H9 (cell line): ENCODE data around the gene MYRIP. TPM values are rescaled to one million over a fixed set of nuclear protein-coding genes. Genes with fewer than 3 reads are reported as not detected.

ENCODE experiments used
- DNase-seq: peaks from one replicate; pipeline ENCODE4 v3.0.0-alpha.2; 2017
- H2AFZ ChIP-seq: one replicate; pipeline ENCODE4 v1.6.1; 2013; ENCODE audit warnings: mild to moderate bottlenecking, low read length, control low read depth, moderate library complexity
- H2AK5ac ChIP-seq: 2 replicates; pipeline ENCODE4 v1.6.1; 2013; ENCODE audit warnings: low read length, control low read depth, mixed read lengths; ENCODE audit not compliant: insufficient read length
- H2BK120ac ChIP-seq: one replicate; pipeline ENCODE4 v1.6.1; 2013; ENCODE audit warnings: low read depth, mild to moderate bottlenecking, low read length, control low read depth, inconsistent platforms; ENCODE audit not compliant: poor library complexity, severe bottlenecking
- H2BK12ac ChIP-seq: 2 replicates; pipeline ENCODE4 v1.6.1; 2013; ENCODE audit warnings: low read length, control low read depth, mixed read lengths, low read depth; ENCODE audit not compliant: insufficient read length
- H2BK15ac ChIP-seq: 2 replicates; pipeline ENCODE4 v1.6.1; 2013; ENCODE audit warnings: low read depth, low read length, control low read depth
- H2BK20ac ChIP-seq: one replicate; pipeline ENCODE4 v1.6.1; 2013; ENCODE audit warnings: low read depth, mild to moderate bottlenecking, low read length, control low read depth, inconsistent platforms; ENCODE audit not compliant: poor library complexity, severe bottlenecking
- H2BK5ac ChIP-seq: 2 replicates; pipeline ENCODE4 v1.6.1; 2013; ENCODE audit warnings: low read length, control low read depth, mixed read lengths; ENCODE audit not compliant: insufficient read length
- H3K14ac ChIP-seq: 2 replicates; pipeline ENCODE4 v1.6.1; 2013; ENCODE audit warnings: low read length, control low read depth; ENCODE audit not compliant: insufficient read depth
- H3K18ac ChIP-seq: 2 replicates; pipeline ENCODE4 v1.6.1; 2013; ENCODE audit warnings: low read depth, mild to moderate bottlenecking, mixed read lengths, low read length, control low read depth; ENCODE audit not compliant: insufficient read length
- H3K23ac ChIP-seq: 2 replicates; pipeline ENCODE4 v1.6.1; 2013; ENCODE audit warnings: low read length, control low read depth, mixed read lengths, low read depth; ENCODE audit not compliant: insufficient read length
- H3K23me2 ChIP-seq: 2 replicates; pipeline ENCODE4 v1.6.1; 2013; ENCODE audit warnings: low read depth, mild to moderate bottlenecking, mixed read lengths, low read length, control low read depth; ENCODE audit not compliant: insufficient read length, poor library complexity, severe bottlenecking
- H3K27ac ChIP-seq: 2 replicates; pipeline ENCODE4 v1.5.1; 2013; ENCODE audit warnings: low read length, control low read depth, mixed read lengths, low read depth; ENCODE audit not compliant: insufficient read length
- H3K27me3 ChIP-seq: 2 replicates; pipeline ENCODE4 v1.6.1; 2013; ENCODE audit warnings: low read length, control low read depth, inconsistent platforms; ENCODE audit not compliant: insufficient read depth
- H3K4ac ChIP-seq: 2 replicates; pipeline ENCODE4 v1.6.1; 2013; ENCODE audit warnings: low read depth, mild to moderate bottlenecking, control low read depth, inconsistent platforms, low read length, moderate library complexity
- H3K4me1 ChIP-seq: 2 replicates; pipeline ENCODE4 v1.6.1; 2013; ENCODE audit warnings: low read length, control low read depth, inconsistent platforms; ENCODE audit not compliant: insufficient read depth
- H3K4me2 ChIP-seq: 2 replicates; pipeline ENCODE4 v1.6.1; 2013; ENCODE audit warnings: low read length, control low read depth, mixed read lengths; ENCODE audit not compliant: insufficient read length, insufficient read depth
- H3K56ac ChIP-seq: 2 replicates; pipeline ENCODE4 v1.6.1; 2013; ENCODE audit warnings: low read depth, mild to moderate bottlenecking, mixed read lengths, low read length, control low read depth; ENCODE audit not compliant: insufficient read length
- H3K79me1 ChIP-seq: 2 replicates; pipeline ENCODE4 v1.6.1; 2013; ENCODE audit warnings: low read depth, mild to moderate bottlenecking, moderate library complexity, low read length, control low read depth, inconsistent platforms; ENCODE audit not compliant: insufficient read depth, poor library complexity, severe bottlenecking
- H3K79me2 ChIP-seq: 2 replicates; pipeline ENCODE4 v1.6.1; 2013; ENCODE audit warnings: low read length, control low read depth, inconsistent platforms; ENCODE audit not compliant: insufficient read depth
- H3K9ac ChIP-seq: 2 replicates; pipeline ENCODE4 v1.6.1; 2013; ENCODE audit warnings: low read length, control low read depth, mixed read lengths; ENCODE audit not compliant: insufficient read length; ENCODE audit errors: extremely low read depth
- H3K9me3 ChIP-seq: one replicate; pipeline ENCODE4 v1.6.1; 2013; ENCODE audit warnings: low read depth, low read length, inconsistent platforms; ENCODE audit not compliant: control insufficient read depth
- H3T11ph ChIP-seq: one replicate; pipeline ENCODE4 v1.6.1; 2013; ENCODE audit warnings: mild to moderate bottlenecking, low read length, control low read depth, inconsistent platforms
- H4K20me1 ChIP-seq: one replicate; pipeline ENCODE4 v1.6.1; 2013; ENCODE audit not compliant: control insufficient read depth, insufficient read length, insufficient read depth
- H4K5ac ChIP-seq: 2 replicates; pipeline ENCODE4 v1.6.1; 2013; ENCODE audit warnings: low read depth, mild to moderate bottlenecking, mixed read lengths, low read length, control low read depth; ENCODE audit not compliant: insufficient read length
- H4K8ac ChIP-seq: replicated peaks from 2 replicates; pipeline ENCODE4 v1.6.1; 2013; ENCODE audit warnings: low read length, control low read depth, mixed read lengths, low read depth; ENCODE audit not compliant: insufficient read length
- H4K91ac ChIP-seq: 2 replicates; pipeline ENCODE4 v1.6.1; 2013; ENCODE audit warnings: low read depth, mild to moderate bottlenecking, moderate library complexity, mixed read lengths, low read length, control low read depth; ENCODE audit not compliant: insufficient read length
- H3K27ac Mint-ChIP-seq, 3 experiments: 2 replicates in 2 of 3; 3 replicates in 1 of 3; pipeline ENCODE4 v1.8.0; 2020 to 2021; ENCODE audit warnings: mixed read lengths in 3 of 3, mild to moderate bottlenecking in 1 of 3, moderate library complexity in 1 of 3
- H3K27me3 Mint-ChIP-seq: 2 replicates; pipeline ENCODE4 v1.8.0; 2021; ENCODE audit warnings: low read depth, mild to moderate bottlenecking, moderate library complexity, mixed read lengths
- H3K36me3 Mint-ChIP-seq, 3 experiments: 2 replicates in 2 of 3; 3 replicates in 1 of 3; pipeline ENCODE4 v1.8.0; 2020 to 2021; ENCODE audit warnings: low read depth in 3 of 3, mixed read lengths in 3 of 3; ENCODE audit not compliant: insufficient read depth in 1 of 3
- H3K4me1 Mint-ChIP-seq, 2 experiments: 2 replicates each; pipeline ENCODE4 v1.8.0; 2020; ENCODE audit warnings: mixed read lengths in 2 of 2
- H3K4me3 Mint-ChIP-seq, 2 experiments: 2 replicates in 1 of 2; 3 replicates in 1 of 2; pipeline ENCODE4 v1.8.0; 2020 to 2021; ENCODE audit warnings: mild to moderate bottlenecking in 2 of 2, mixed read lengths in 2 of 2, moderate library complexity in 1 of 2
- H3K9me3 Mint-ChIP-seq, 2 experiments: 2 replicates in 1 of 2; 3 replicates in 1 of 2; pipeline ENCODE4 v1.8.0; 2020; ENCODE audit warnings: mild to moderate bottlenecking in 2 of 2, mixed read lengths in 2 of 2, moderate library complexity in 1 of 2
- WGBS: extraction: QIAGEN DNeasy Blood & Tissue Kit; methylation state at CpG from one replicate; pipeline ENCODE4 v1.1.7; 2013; ENCODE audit warnings: missing lambda C conversion rate, low lambda C conversion rate, mixed read lengths; ENCODE audit not compliant: insufficient read length; ENCODE audit errors: extremely low coverage; 5-methylcytosine and 5-hydroxymethylcytosine counted together
- total RNA-seq: library from RNA; stranded (reverse); gene quantifications from 2 replicates; pipeline ENCODE4 v1.2.1, GENCODE V29; 2021
- TF ChIP-seq, protein P1 (sequence below): fragments of 200-600 bp; sonication (generic); conservative IDR thresholded peaks from 3 replicates; pipeline ENCODE4 v1.8.0; 2021; ENCODE audit warnings: antibody characterized with exemption, mild to moderate bottlenecking

Gene MYRIP
- total RNA-seq, 1 experiment from 2014 or later: 1.8 TPM

DNA sequence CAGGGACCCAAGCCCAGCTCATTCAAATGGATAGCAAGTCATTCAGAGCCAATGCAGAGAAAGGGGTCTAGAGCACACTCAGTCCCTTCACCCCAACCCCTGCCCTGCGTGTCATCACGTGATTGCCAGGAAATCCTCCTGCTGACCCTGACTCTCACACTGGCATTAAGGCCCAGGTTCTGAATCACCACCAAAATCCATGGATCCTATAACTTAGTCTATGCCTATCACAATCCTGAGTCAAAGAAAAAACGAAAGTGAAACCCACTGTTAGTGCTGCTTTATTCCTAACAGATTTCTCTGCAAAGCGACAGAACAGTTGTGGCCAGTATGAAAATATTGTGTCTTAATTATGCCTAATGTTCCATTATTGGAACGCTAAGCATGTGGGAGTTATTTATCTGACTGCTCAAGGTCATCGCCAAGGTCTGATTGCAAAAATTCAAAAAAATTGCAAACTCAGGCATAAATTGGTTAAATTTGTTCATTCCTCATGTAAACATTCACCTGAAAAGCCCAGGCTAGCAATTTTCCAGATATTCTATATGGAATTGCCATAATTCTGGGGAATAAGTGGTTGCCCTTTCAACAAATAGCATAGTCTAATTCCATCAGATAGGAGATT, 391.4 kb downstream of the MYRIP start:
- TF ChIP-seq, protein P1, sequence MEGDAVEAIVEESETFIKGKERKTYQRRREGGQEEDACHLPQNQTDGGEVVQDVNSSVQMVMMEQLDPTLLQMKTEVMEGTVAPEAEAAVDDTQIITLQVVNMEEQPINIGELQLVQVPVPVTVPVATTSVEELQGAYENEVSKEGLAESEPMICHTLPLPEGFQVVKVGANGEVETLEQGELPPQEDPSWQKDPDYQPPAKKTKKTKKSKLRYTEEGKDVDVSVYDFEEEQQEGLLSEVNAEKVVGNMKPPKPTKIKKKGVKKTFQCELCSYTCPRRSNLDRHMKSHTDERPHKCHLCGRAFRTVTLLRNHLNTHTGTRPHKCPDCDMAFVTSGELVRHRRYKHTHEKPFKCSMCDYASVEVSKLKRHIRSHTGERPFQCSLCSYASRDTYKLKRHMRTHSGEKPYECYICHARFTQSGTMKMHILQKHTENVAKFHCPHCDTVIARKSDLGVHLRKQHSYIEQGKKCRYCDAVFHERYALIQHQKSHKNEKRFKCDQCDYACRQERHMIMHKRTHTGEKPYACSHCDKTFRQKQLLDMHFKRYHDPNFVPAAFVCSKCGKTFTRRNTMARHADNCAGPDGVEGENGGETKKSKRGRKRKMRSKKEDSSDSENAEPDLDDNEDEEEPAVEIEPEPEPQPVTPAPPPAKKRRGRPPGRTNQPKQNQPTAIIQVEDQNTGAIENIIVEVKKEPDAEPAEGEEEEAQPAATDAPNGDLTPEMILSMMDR: no peak
- no peaks in the 10 kb centered on the region for H3K27me3 Mint-ChIP-seq
- peaks cover 10 to 11% of the 10 kb centered on the region in 2 experiments for H3K4me1 Mint-ChIP-seq
- H4K91ac ChIP-seq: no peak overlapping the region
- no peak overlapping the region for H2BK20ac ChIP-seq
- H3K4ac ChIP-seq: no peak overlapping the region
- H3K23me2 ChIP-seq: no peaks in the 10 kb centered on the region
- no peak overlapping the region for H3K14ac ChIP-seq
- no peaks in the 10 kb centered on the region for H4K20me1 ChIP-seq
- no peak overlapping the region for H3K4me3 Mint-ChIP-seq
- no peak overlapping the region for H2AK5ac ChIP-seq
- no peaks in the 10 kb centered on the region for H3K27me3 ChIP-seq
- no peak overlapping the region for H2AFZ ChIP-seq
- no peak overlapping the region for H4K5ac ChIP-seq
- DNase-seq: no peak
- no peak overlapping the region for H3K4me2 ChIP-seq
- no peaks in the 10 kb centered on the region for H3K79me2 ChIP-seq
- no CpG with 5 or more reads among the region's 6 CpGs for WGBS
- no peaks in the 10 kb centered on the region for H3K36me3 Mint-ChIP-seq
- H3K9ac ChIP-seq: no peak overlapping the region
- no peaks in the 10 kb centered on the region for H3K9me3 Mint-ChIP-seq
- H4K8ac ChIP-seq: no peak overlapping the region
- no peaks in the 10 kb centered on the region for H3K79me1 ChIP-seq
- H3K9me3 ChIP-seq: no peaks in the 10 kb centered on the region
- no peak overlapping the region for H3K27ac Mint-ChIP-seq
- H3T11ph ChIP-seq: no peak overlapping the region
- no peak overlapping the region for H2BK15ac ChIP-seq
- H3K4me1 ChIP-seq: no peaks in the 10 kb centered on the region; the same call in 1 of the 2 replicates
- H3K18ac ChIP-seq: no peak overlapping the region
- no peak overlapping the region for H3K23ac ChIP-seq
- H3K27ac ChIP-seq: no peak overlapping the region
- H2BK12ac ChIP-seq: no peak overlapping the region
- no peak overlapping the region for H3K56ac ChIP-seq
- no peak overlapping the region for H2BK5ac ChIP-seq
- H2BK120ac ChIP-seq: no peak overlapping the region
